Small intestine (tissue), 7 donors: ENCODE data around the gene NKD1. TPM values are rescaled to one million over a fixed set of nuclear protein-coding genes. Genes with fewer than 3 reads are reported as not detected.

Experiments used
- DNase-seq, 2 donors: peaks; one replicate each; pipeline versions ENCODE4 v3.0.0 to v3.0.0-alpha.2; 2013
- FAIRE-seq: peaks from 2 replicates; lab custom pipeline; 2012; peaks lifted over from hg19 to GRCh38; lab: Jason Lieb, UNC
- H3K27ac ChIP-seq, 3 donors: one replicate each; pipeline ENCODE4 v1.5.1; 2013; ENCODE audit warnings: low read length in 2 of 3, mild to moderate bottlenecking in 2 of 3, control low read depth in 1 of 3, inconsistent platforms in 1 of 3, low read depth in 1 of 3, moderate library complexity in 1 of 3
- H3K27me3 ChIP-seq, 3 donors: one replicate each; pipeline ENCODE4 v1.6.1; 2013; ENCODE audit warnings: low read length in 3 of 3, inconsistent platforms in 1 of 3; ENCODE audit not compliant: control insufficient read depth in 3 of 3, insufficient read depth in 3 of 3
- H3K36me3 ChIP-seq, 3 donors: one replicate each; pipeline ENCODE4 v1.6.1; 2013; ENCODE audit warnings: low read length in 3 of 3, inconsistent platforms in 1 of 3, low read depth in 1 of 3, mild to moderate bottlenecking in 1 of 3, moderate library complexity in 1 of 3; ENCODE audit not compliant: control insufficient read depth in 3 of 3, insufficient read depth in 2 of 3
- H3K4me1 ChIP-seq, 3 donors: one replicate each; pipeline ENCODE4 v1.6.1; 2013; ENCODE audit warnings: low read length in 2 of 3, inconsistent platforms in 1 of 3, low read depth in 1 of 3, mild to moderate bottlenecking in 1 of 3, moderate library complexity in 1 of 3; ENCODE audit not compliant: control insufficient read depth in 3 of 3, insufficient read depth in 2 of 3
- H3K4me3 ChIP-seq, 3 donors: one replicate each; pipeline ENCODE4 v1.5.1; 2013; ENCODE audit warnings: low read length in 3 of 3, control low read depth in 1 of 3, inconsistent platforms in 1 of 3, low read depth in 1 of 3, mild to moderate bottlenecking in 1 of 3, moderate library complexity in 1 of 3
- H3K9me3 ChIP-seq, 2 donors: one replicate each; pipeline ENCODE4 v1.6.1; 2013; ENCODE audit warnings: low read depth in 1 of 2, low read length in 1 of 2; ENCODE audit not compliant: control insufficient read depth in 2 of 2, insufficient read depth in 1 of 2
- WGBS, 3 donors: extraction: QIAGEN DNeasy Blood & Tissue Kit; methylation state at CpG; one replicate each; pipeline ENCODE4 v1.1.7; 2013; 5-methylcytosine and 5-hydroxymethylcytosine counted together
- polyA plus RNA-seq, 4 donors: library from polyadenylated mRNA; stranded (reverse) in 3 of 4; unstranded in 1 of 4; fragments of 200-250 nt in 3 of 4; fragments of 120-200 nt in 1 of 4; gene quantifications; one replicate each; pipeline versions ENCODE4 v1.2.1 to v1.2.3, GENCODE V29; 2013
- donor health status: healthy with polysubstance abuse.
- donor health status: control.
- donor health status: control.
- donor health status: Bipolar disorder and iron deficiency.
- donor health status: healthy.

NKD1 gene
- polyA plus RNA-seq, 4 donors = 0.22 to 2.9 (median 1.3) TPM

- WGBS, 3 donors = 77 to 82% (median 80%) methylated on average over 13 of the region's 13 CpGs
- Histone ChIP-seq H3K4me3 (no peak overlapping the region), H3K4me1 (no peaks in the 10 kb centered on the region), H3K27ac (no peak overlapping the region), H3K9me3 (no peaks in the 10 kb centered on the region), H3K27me3 (no peaks in the 10 kb centered on the region), H3K36me3 (no peaks in the 10 kb centered on the region)
- no peak for FAIRE-seq
- no peak for DNase-seq
Measured at GRCh38 chr16:50637716-50638602, 89.8 kb downstream of the NKD1 start.

DNA sequence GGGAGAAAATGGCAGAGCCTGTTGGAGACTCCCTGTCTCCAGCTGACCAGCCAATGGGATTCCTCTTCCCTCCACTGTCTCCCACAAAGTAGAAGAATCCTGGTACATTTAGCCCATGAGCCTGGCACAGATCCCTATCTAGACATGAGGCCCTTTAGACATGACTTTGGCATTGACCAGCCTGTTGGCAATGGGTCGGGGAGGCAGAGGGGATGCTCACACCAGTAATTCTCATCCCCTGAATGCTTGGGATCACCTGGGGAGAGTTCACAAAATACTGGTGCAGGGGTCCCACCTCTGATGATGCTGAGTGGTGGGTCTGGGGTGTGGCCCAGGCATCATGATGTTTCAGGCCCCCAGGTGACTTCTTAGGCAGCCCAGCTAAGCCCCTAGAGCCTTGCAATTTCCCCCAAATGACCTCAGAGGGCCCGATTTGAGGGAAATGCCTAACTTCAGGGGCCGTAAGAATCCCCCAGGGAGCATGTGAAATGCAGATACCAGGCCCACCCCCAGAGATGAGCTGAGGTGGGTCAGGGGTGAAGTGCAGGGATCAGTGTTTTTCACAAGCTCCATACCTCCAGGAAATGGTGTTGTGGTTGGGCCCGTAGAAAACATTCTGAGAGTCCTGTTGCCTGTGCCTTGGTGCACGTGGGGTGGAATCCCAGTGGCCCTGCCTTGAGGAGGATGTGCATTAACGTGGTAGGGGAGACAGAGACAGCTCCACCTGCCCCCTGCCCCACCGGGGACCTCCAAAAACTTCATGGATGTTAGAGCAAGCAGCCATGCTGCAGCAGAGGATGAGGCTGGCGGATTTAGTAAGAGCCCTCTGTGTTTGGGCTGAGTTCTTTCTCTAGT is 90.8 kb downstream of the NKD1 start:
- Histone ChIP-seq H3K27ac (no peak overlapping the region), H3K36me3 (no peaks in the 10 kb centered on the region), H3K4me1 (no peaks in the 10 kb centered on the region), H3K4me3 (no peak overlapping the region), H3K27me3 (no peaks in the 10 kb centered on the region), H3K9me3 (no peaks in the 10 kb centered on the region)
- FAIRE-seq (no peak), DNase-seq (no peak)
- 79 to 80% (median 79%) methylated on average over 8 of the region's 8 CpGs for WGBS, 3 donors

GRCh38 chr16:50640391-50640790 is 92.2 kb downstream of the NKD1 start:
- H3K4me1 ChIP-seq = no peaks in the 10 kb centered on the region
- 95 to 97% (median 96%) methylated on average over 1 of the region's 1 CpG for WGBS, 3 donors
- peaks cover 0 to 2% (median 0%) of the 10 kb centered on the region in 3 donors for H3K36me3 ChIP-seq
- FAIRE-seq (no peak), DNase-seq (no peak)
- H3K4me3 ChIP-seq = no peak overlapping the region
- H3K9me3 ChIP-seq = no peaks in the 10 kb centered on the region
- H3K27me3 ChIP-seq = no peaks in the 10 kb centered on the region
- H3K27ac ChIP-seq = no peak overlapping the region

- Histone ChIP-seq H3K27ac (no peak overlapping the region), H3K27me3 (no peaks in the 10 kb centered on the region), H3K36me3 (peaks cover 0 to 2% (median 0%) of the 10 kb centered on the region in 3 donors), H3K4me1 (no peaks in the 10 kb centered on the region), H3K9me3 (no peaks in the 10 kb centered on the region), H3K4me3 (no peak overlapping the region)
- no peak for FAIRE-seq
- 84 to 89% (median 85%) methylated on average over 15 of the region's 15 CpGs for WGBS, 3 donors
- DNase-seq = no peak
Measured at GRCh38 chr16:50640919-50641817, 93.0 kb downstream of the NKD1 start.

- FAIRE-seq (no peak), DNase-seq (no peak)
- Histone ChIP-seq H3K4me3 (no peak overlapping the region), H3K4me1 (no peaks in the 10 kb centered on the region), H3K27me3 (no peaks in the 10 kb centered on the region), H3K36me3 (peaks cover 0 to 2% (median 0%) of the 10 kb centered on the region in 3 donors), H3K27ac (no peak overlapping the region), H3K9me3 (no peaks in the 10 kb centered on the region)
- 89 to 94% (median 92%) methylated on average over 4 of the region's 4 CpGs for WGBS, 3 donors
Measured at GRCh38 chr16:50641818-50642187, 93.6 kb downstream of the NKD1 start.

- Histone ChIP-seq H3K4me3 (no peak overlapping the region), H3K4me1 (no peaks in the 10 kb centered on the region), H3K27me3 (no peaks in the 10 kb centered on the region), H3K9me3 (no peaks in the 10 kb centered on the region), H3K27ac (no peak overlapping the region), H3K36me3 (peaks cover 0 to 2% (median 0%) of the 10 kb centered on the region in 3 donors)
- no peak for FAIRE-seq
- peak; percentile 12 to 32 for DNase-seq
- WGBS, 3 donors = 27 to 75% (median 53%) methylated on average over 5 of the region's 5 CpGs
Measured at GRCh38 chr16:50642349-50642748, 94.2 kb downstream of the NKD1 start.

- no peak for FAIRE-seq
- WGBS, 3 donors = 77 to 85% (median 78%) methylated on average over 4 of the region's 4 CpGs
- Histone ChIP-seq H3K27me3 (peaks cover 0 to 1% (median 0%) of the 10 kb centered on the region in 3 donors), H3K9me3 (no peaks in the 10 kb centered on the region), H3K36me3 (peaks cover 0 to 2% (median 0%) of the 10 kb centered on the region in 3 donors), H3K27ac (no peak overlapping the region), H3K4me3 (no peak overlapping the region), H3K4me1 (no peaks in the 10 kb centered on the region)
- DNase-seq = no peak
Measured at GRCh38 chr16:50643192-50643591, 95.0 kb downstream of the NKD1 start.
